H9 (cell line): ENCODE measurements around the gene CRYBB1. TPM values are rescaled to one million over a fixed set of nuclear protein-coding genes. Genes with fewer than 3 reads are reported as not detected.

Experiments used
- DNase-seq: peaks from one replicate; pipeline ENCODE4 v3.0.0-alpha.2; 2017
- H2AFZ ChIP-seq: one replicate; pipeline ENCODE4 v1.6.1; 2013; ENCODE audit warnings: mild to moderate bottlenecking, low read length, control low read depth, moderate library complexity
- H2AK5ac ChIP-seq: 2 replicates; pipeline ENCODE4 v1.6.1; 2013; ENCODE audit warnings: low read length, control low read depth, mixed read lengths; ENCODE audit not compliant: insufficient read length
- H2BK120ac ChIP-seq: one replicate; pipeline ENCODE4 v1.6.1; 2013; ENCODE audit warnings: low read depth, mild to moderate bottlenecking, low read length, control low read depth, inconsistent platforms; ENCODE audit not compliant: poor library complexity, severe bottlenecking
- H2BK12ac ChIP-seq: 2 replicates; pipeline ENCODE4 v1.6.1; 2013; ENCODE audit warnings: low read length, control low read depth, mixed read lengths, low read depth; ENCODE audit not compliant: insufficient read length
- H2BK15ac ChIP-seq: 2 replicates; pipeline ENCODE4 v1.6.1; 2013; ENCODE audit warnings: low read depth, low read length, control low read depth
- H2BK20ac ChIP-seq: one replicate; pipeline ENCODE4 v1.6.1; 2013; ENCODE audit warnings: low read depth, mild to moderate bottlenecking, low read length, control low read depth, inconsistent platforms; ENCODE audit not compliant: poor library complexity, severe bottlenecking
- H2BK5ac ChIP-seq: 2 replicates; pipeline ENCODE4 v1.6.1; 2013; ENCODE audit warnings: low read length, control low read depth, mixed read lengths; ENCODE audit not compliant: insufficient read length
- H3K14ac ChIP-seq: 2 replicates; pipeline ENCODE4 v1.6.1; 2013; ENCODE audit warnings: low read length, control low read depth; ENCODE audit not compliant: insufficient read depth
- H3K18ac ChIP-seq: 2 replicates; pipeline ENCODE4 v1.6.1; 2013; ENCODE audit warnings: low read depth, mild to moderate bottlenecking, mixed read lengths, low read length, control low read depth; ENCODE audit not compliant: insufficient read length
- H3K23ac ChIP-seq: 2 replicates; pipeline ENCODE4 v1.6.1; 2013; ENCODE audit warnings: low read length, control low read depth, mixed read lengths, low read depth; ENCODE audit not compliant: insufficient read length
- H3K23me2 ChIP-seq: 2 replicates; pipeline ENCODE4 v1.6.1; 2013; ENCODE audit warnings: low read depth, mild to moderate bottlenecking, mixed read lengths, low read length, control low read depth; ENCODE audit not compliant: insufficient read length, poor library complexity, severe bottlenecking
- H3K27ac ChIP-seq: 2 replicates; pipeline ENCODE4 v1.5.1; 2013; ENCODE audit warnings: low read length, control low read depth, mixed read lengths, low read depth; ENCODE audit not compliant: insufficient read length
- H3K27me3 ChIP-seq: 2 replicates; pipeline ENCODE4 v1.6.1; 2013; ENCODE audit warnings: low read length, control low read depth, inconsistent platforms; ENCODE audit not compliant: insufficient read depth
- H3K4ac ChIP-seq: 2 replicates; pipeline ENCODE4 v1.6.1; 2013; ENCODE audit warnings: low read depth, mild to moderate bottlenecking, control low read depth, inconsistent platforms, low read length, moderate library complexity
- H3K4me1 ChIP-seq: 2 replicates; pipeline ENCODE4 v1.6.1; 2013; ENCODE audit warnings: low read length, control low read depth, inconsistent platforms; ENCODE audit not compliant: insufficient read depth
- H3K4me2 ChIP-seq: 2 replicates; pipeline ENCODE4 v1.6.1; 2013; ENCODE audit warnings: low read length, control low read depth, mixed read lengths; ENCODE audit not compliant: insufficient read length, insufficient read depth
- H3K56ac ChIP-seq: 2 replicates; pipeline ENCODE4 v1.6.1; 2013; ENCODE audit warnings: low read depth, mild to moderate bottlenecking, mixed read lengths, low read length, control low read depth; ENCODE audit not compliant: insufficient read length
- H3K79me1 ChIP-seq: 2 replicates; pipeline ENCODE4 v1.6.1; 2013; ENCODE audit warnings: low read depth, mild to moderate bottlenecking, moderate library complexity, low read length, control low read depth, inconsistent platforms; ENCODE audit not compliant: insufficient read depth, poor library complexity, severe bottlenecking
- H3K79me2 ChIP-seq: 2 replicates; pipeline ENCODE4 v1.6.1; 2013; ENCODE audit warnings: low read length, control low read depth, inconsistent platforms; ENCODE audit not compliant: insufficient read depth
- H3K9ac ChIP-seq: 2 replicates; pipeline ENCODE4 v1.6.1; 2013; ENCODE audit warnings: low read length, control low read depth, mixed read lengths; ENCODE audit not compliant: insufficient read length; ENCODE audit errors: extremely low read depth
- H3K9me3 ChIP-seq: one replicate; pipeline ENCODE4 v1.6.1; 2013; ENCODE audit warnings: low read depth, low read length, inconsistent platforms; ENCODE audit not compliant: control insufficient read depth
- H3T11ph ChIP-seq: one replicate; pipeline ENCODE4 v1.6.1; 2013; ENCODE audit warnings: mild to moderate bottlenecking, low read length, control low read depth, inconsistent platforms
- H4K20me1 ChIP-seq: one replicate; pipeline ENCODE4 v1.6.1; 2013; ENCODE audit not compliant: control insufficient read depth, insufficient read length, insufficient read depth
- H4K5ac ChIP-seq: 2 replicates; pipeline ENCODE4 v1.6.1; 2013; ENCODE audit warnings: low read depth, mild to moderate bottlenecking, mixed read lengths, low read length, control low read depth; ENCODE audit not compliant: insufficient read length
- H4K8ac ChIP-seq: replicated peaks from 2 replicates; pipeline ENCODE4 v1.6.1; 2013; ENCODE audit warnings: low read length, control low read depth, mixed read lengths, low read depth; ENCODE audit not compliant: insufficient read length
- H4K91ac ChIP-seq: 2 replicates; pipeline ENCODE4 v1.6.1; 2013; ENCODE audit warnings: low read depth, mild to moderate bottlenecking, moderate library complexity, mixed read lengths, low read length, control low read depth; ENCODE audit not compliant: insufficient read length
- H3K27ac Mint-ChIP-seq, 3 experiments: 2 replicates in 2 of 3; 3 replicates in 1 of 3; pipeline ENCODE4 v1.8.0; 2020 to 2021; ENCODE audit warnings: mixed read lengths in 3 of 3, mild to moderate bottlenecking in 1 of 3, moderate library complexity in 1 of 3
- H3K27me3 Mint-ChIP-seq: 2 replicates; pipeline ENCODE4 v1.8.0; 2021; ENCODE audit warnings: low read depth, mild to moderate bottlenecking, moderate library complexity, mixed read lengths
- H3K36me3 Mint-ChIP-seq, 3 experiments: 2 replicates in 2 of 3; 3 replicates in 1 of 3; pipeline ENCODE4 v1.8.0; 2020 to 2021; ENCODE audit warnings: low read depth in 3 of 3, mixed read lengths in 3 of 3; ENCODE audit not compliant: insufficient read depth in 1 of 3
- H3K4me1 Mint-ChIP-seq, 2 experiments: 2 replicates each; pipeline ENCODE4 v1.8.0; 2020; ENCODE audit warnings: mixed read lengths in 2 of 2
- H3K4me3 Mint-ChIP-seq, 2 experiments: 2 replicates in 1 of 2; 3 replicates in 1 of 2; pipeline ENCODE4 v1.8.0; 2020 to 2021; ENCODE audit warnings: mild to moderate bottlenecking in 2 of 2, mixed read lengths in 2 of 2, moderate library complexity in 1 of 2
- H3K9me3 Mint-ChIP-seq, 2 experiments: 2 replicates in 1 of 2; 3 replicates in 1 of 2; pipeline ENCODE4 v1.8.0; 2020; ENCODE audit warnings: mild to moderate bottlenecking in 2 of 2, mixed read lengths in 2 of 2, moderate library complexity in 1 of 2
- WGBS: extraction: QIAGEN DNeasy Blood & Tissue Kit; methylation state at CpG from one replicate; pipeline ENCODE4 v1.1.7; 2013; ENCODE audit warnings: missing lambda C conversion rate, low lambda C conversion rate, mixed read lengths; ENCODE audit not compliant: insufficient read length; ENCODE audit errors: extremely low coverage; 5-methylcytosine and 5-hydroxymethylcytosine counted together
- total RNA-seq: library from RNA; stranded (reverse); gene quantifications from 2 replicates; pipeline ENCODE4 v1.2.1, GENCODE V29; 2021
- TF ChIP-seq, protein P1 (sequence below): fragments of 200-600 bp; sonication (generic); conservative IDR thresholded peaks from 3 replicates; pipeline ENCODE4 v1.8.0; 2021; ENCODE audit warnings: antibody characterized with exemption, mild to moderate bottlenecking

The CRYBB1 gene
- total RNA-seq, 1 experiment from 2014 or later, result 5.4 TPM

DNA sequence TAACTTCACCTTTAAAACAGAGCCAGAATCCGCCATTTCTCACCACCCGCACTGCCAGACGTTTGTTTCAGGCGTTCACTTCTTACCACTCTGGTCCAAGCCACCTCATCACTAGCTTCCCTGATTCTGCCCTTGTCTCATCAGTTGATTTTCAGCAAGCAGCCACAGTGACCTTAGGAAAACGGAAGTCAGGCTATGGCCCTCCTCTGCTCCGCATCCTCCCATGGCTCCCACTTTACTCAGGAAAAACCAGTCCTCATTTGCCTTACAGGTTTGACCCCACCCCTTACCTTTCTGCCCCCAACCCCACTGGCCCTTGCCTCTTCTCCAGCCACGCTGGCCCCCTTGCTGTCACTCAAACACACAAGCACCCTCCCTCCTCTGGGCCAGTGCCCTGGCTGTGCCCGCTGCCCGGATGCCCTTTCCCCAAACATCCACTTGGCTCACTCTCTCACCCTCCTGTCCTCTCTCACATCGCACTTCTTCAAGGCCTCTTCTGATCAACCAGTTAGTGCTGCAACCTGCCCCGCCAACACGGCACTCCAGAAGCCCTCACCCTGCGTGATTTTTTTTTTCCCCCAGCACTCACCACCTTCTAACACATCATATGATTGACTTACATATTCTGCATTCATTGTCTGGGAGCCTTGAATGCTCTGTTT lies 46.8 kb downstream of the CRYBB1 start:
- H2BK20ac ChIP-seq, result no peak overlapping the region
- peak overlapping the region; percentile 49 for H3K18ac ChIP-seq
- peaks cover 16% of the 10 kb centered on the region for H3K4me1 ChIP-seq
- peaks cover 13 to 19% (median 16%) of the 10 kb centered on the region in 3 experiments for H3K36me3 Mint-ChIP-seq
- H2BK5ac ChIP-seq, result no peak overlapping the region
- peak overlapping the region; percentile 41 to 90 (median 70); a peak in 6 of 7 replicates for H3K27ac Mint-ChIP-seq
- no peak overlapping the region for H3K27ac ChIP-seq
- no peak overlapping the region for H4K8ac ChIP-seq
- no peak overlapping the region for H3T11ph ChIP-seq
- no peak overlapping the region for H3K9ac ChIP-seq
- no peak overlapping the region for H3K4ac ChIP-seq
- H3K9me3 ChIP-seq, result no peaks in the 10 kb centered on the region
- no peak overlapping the region for H3K56ac ChIP-seq
- no peak overlapping the region for H2BK12ac ChIP-seq
- H3K9me3 Mint-ChIP-seq, result no peaks in the 10 kb centered on the region
- H2AK5ac ChIP-seq, result no peak overlapping the region
- TF ChIP-seq, protein P1, sequence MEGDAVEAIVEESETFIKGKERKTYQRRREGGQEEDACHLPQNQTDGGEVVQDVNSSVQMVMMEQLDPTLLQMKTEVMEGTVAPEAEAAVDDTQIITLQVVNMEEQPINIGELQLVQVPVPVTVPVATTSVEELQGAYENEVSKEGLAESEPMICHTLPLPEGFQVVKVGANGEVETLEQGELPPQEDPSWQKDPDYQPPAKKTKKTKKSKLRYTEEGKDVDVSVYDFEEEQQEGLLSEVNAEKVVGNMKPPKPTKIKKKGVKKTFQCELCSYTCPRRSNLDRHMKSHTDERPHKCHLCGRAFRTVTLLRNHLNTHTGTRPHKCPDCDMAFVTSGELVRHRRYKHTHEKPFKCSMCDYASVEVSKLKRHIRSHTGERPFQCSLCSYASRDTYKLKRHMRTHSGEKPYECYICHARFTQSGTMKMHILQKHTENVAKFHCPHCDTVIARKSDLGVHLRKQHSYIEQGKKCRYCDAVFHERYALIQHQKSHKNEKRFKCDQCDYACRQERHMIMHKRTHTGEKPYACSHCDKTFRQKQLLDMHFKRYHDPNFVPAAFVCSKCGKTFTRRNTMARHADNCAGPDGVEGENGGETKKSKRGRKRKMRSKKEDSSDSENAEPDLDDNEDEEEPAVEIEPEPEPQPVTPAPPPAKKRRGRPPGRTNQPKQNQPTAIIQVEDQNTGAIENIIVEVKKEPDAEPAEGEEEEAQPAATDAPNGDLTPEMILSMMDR, result no peak
- no CpG with 5 or more reads among the region's 13 CpGs for whole genome bisulfite sequencing
- peak overlapping the region in 1 of 2 experiments; percentile 21; a peak in 1 of 5 replicates for H3K4me3 Mint-ChIP-seq
- peaks cover 36% of the 10 kb centered on the region; the same call in 1 of the 2 replicates for H3K79me2 ChIP-seq
- no peak overlapping the region for H2BK15ac ChIP-seq
- DNase-seq, result no peak
- no peaks in the 10 kb centered on the region for H3K27me3 Mint-ChIP-seq
- H2AFZ ChIP-seq, result no peak overlapping the region
- H4K20me1 ChIP-seq, result no peaks in the 10 kb centered on the region
- no peak overlapping the region for H4K91ac ChIP-seq
- peaks cover 76 to 81% of the 10 kb centered on the region in 2 experiments for H3K4me1 Mint-ChIP-seq
- no peak overlapping the region for H3K23ac ChIP-seq
- no peaks in the 10 kb centered on the region for H3K27me3 ChIP-seq
- peaks cover 8% of the 10 kb centered on the region for H3K79me1 ChIP-seq
- no peak overlapping the region for H4K5ac ChIP-seq
- H3K4me2 ChIP-seq, result no peak overlapping the region
- no peak overlapping the region for H2BK120ac ChIP-seq
- H3K23me2 ChIP-seq, result no peaks in the 10 kb centered on the region
- no peak overlapping the region for H3K14ac ChIP-seq
